Upper lobe of right lung (tissue), 1 donor: ENCODE results near the gene GARRE1. TPM values are rescaled to one million over a fixed set of nuclear protein-coding genes. Genes with fewer than 3 reads are reported as not detected.

ENCODE experiments used
- ATAC-seq: fragments of 200-7000 bp; cut with Tn5 transposase; one replicate; pipeline ENCODE4 v1.9.1; 2020; ENCODE audit warnings: mild to moderate bottlenecking, moderate library complexity
- DNase-seq: peaks from one replicate; pipeline ENCODE4 v3.0.0-alpha.2; 2020
- H3K27ac ChIP-seq: fragments of 200-600 bp; one replicate; pipeline ENCODE4 v1.8.0; 2022
- H3K27me3 ChIP-seq: fragments of 200-600 bp; one replicate; pipeline ENCODE4 v1.8.0; 2022; ENCODE audit warnings: mild to moderate bottlenecking
- H3K36me3 ChIP-seq: fragments of 200-600 bp; one replicate; pipeline ENCODE4 v1.8.0; 2022
- H3K4me1 ChIP-seq: fragments of 200-600 bp; one replicate; pipeline ENCODE4 v1.8.0; 2022
- H3K4me3 ChIP-seq: fragments of 200-600 bp; one replicate; pipeline ENCODE4 v1.8.0; 2022; ENCODE audit warnings: mild to moderate bottlenecking
- H3K9me3 ChIP-seq: fragments of 200-600 bp; one replicate; pipeline ENCODE4 v1.8.0; 2022
- CTCF ChIP-seq: fragments of 200-600 bp; IDR thresholded peaks from one replicate; pipeline ENCODE4 v1.8.0; 2022; ENCODE audit warnings: antibody characterized with exemption
- intact Hi-C: fragments of 100-400 bp; cut with DNase I; formaldehyde crosslinking; loops from one replicate; pipeline ENCODE4 v1.11.0; 2022
- total RNA-seq: library from RNA; stranded (reverse); fragmentation: NEBNext Ultra II Directional; extraction: Animal tissue kit (Norgen Biotek cat#: 25700); gene quantifications from one replicate; pipeline ENCODE4 v1.2.1, GENCODE V29; 2021
- donor health status: DM: no; HTN: yes; CAD: no; lungs with severe emphysema.

GARRE1 gene
- total RNA-seq, 1 donor from 2014 or later = 41.3 TPM

DNA sequence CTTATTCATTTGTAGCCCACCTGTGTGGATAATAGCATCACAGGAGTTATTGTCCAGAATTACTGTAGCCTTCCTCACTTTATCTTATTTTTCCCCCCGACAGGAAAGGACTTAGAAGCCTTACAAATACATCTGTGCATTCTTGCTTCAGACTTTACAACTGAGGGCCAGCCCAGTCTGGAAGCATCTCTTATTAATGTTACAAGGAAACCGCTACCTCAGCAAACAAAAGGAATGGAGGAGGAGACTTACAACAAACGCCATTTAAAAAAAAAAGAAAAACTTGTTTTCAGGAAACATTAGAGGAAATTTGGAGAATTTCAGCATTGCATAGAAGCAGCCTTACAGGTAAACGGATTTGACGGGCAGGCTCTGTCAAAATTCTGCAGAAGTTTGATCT is 45.2 kb downstream of the GARRE1 start:
- no peak overlapping the region for H3K4me3 ChIP-seq
- no peak for TF ChIP-seq CTCF
- H3K27me3 ChIP-seq = no peaks in the 10 kb centered on the region
- H3K4me1 ChIP-seq = no peaks in the 10 kb centered on the region
- DNase-seq (no peak), ATAC-seq (no peak)
- intact Hi-C loops = no loop called here
- H3K27ac ChIP-seq = no peak overlapping the region
- no peaks in the 10 kb centered on the region for H3K9me3 ChIP-seq
- peaks cover 33% of the 10 kb centered on the region for H3K36me3 ChIP-seq

DNA sequence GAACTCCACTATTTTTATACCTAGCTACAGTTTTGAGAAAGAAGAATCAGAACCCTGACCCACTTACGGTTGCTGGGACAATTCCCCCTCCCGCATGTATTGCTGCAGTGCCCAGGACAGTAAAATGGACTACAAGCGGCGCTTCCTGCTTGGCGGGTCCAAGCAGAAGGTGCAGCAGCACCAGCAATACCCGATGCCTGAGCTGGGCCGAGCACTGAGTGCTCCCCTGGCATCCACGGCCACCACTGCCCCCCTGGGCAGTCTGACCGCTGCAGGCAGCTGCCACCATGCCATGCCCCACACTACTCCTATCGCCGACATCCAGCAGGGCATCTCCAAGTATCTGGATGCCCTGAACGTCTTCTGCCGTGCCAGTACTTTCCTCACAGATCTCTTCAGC is 46.0 kb downstream of the GARRE1 start:
- TF ChIP-seq CTCF = no peak
- intact Hi-C loops = no loop called here
- H3K9me3 ChIP-seq = no peaks in the 10 kb centered on the region
- peaks cover 33% of the 10 kb centered on the region for H3K36me3 ChIP-seq
- H3K27me3 ChIP-seq = no peaks in the 10 kb centered on the region
- ATAC-seq (no peak), DNase-seq (no peak)
- H3K4me1 ChIP-seq = no peaks in the 10 kb centered on the region
- no peak overlapping the region for H3K4me3 ChIP-seq
- H3K27ac ChIP-seq = no peak overlapping the region

GRCh38 chr19:34300962-34301361 is 46.6 kb downstream of the GARRE1 start:
- peaks cover 33% of the 10 kb centered on the region for H3K36me3 ChIP-seq
- H3K4me3 ChIP-seq = no peak overlapping the region
- H3K9me3 ChIP-seq = no peaks in the 10 kb centered on the region
- no peak for TF ChIP-seq CTCF
- no peaks in the 10 kb centered on the region for H3K27me3 ChIP-seq
- H3K27ac ChIP-seq = no peak overlapping the region
- no peak for ATAC-seq
- DNase-seq = no peak
- intact Hi-C loops = no loop called here
- H3K4me1 ChIP-seq = peaks cover 1% of the 10 kb centered on the region

Other genes starting within 250 kb of the GARRE1 start
- 92.8 TPM for gene LSM14A, start 82.0 kb upstream of the GARRE1 start, total RNA-seq
- gene GPI, start 110.6 kb downstream of the GARRE1 start, total RNA-seq = 144 TPM
- 7.4 TPM for gene PDCD2L, start 149.8 kb downstream of the GARRE1 start, total RNA-seq
- 83.3 TPM for gene UBA2, start 173.8 kb downstream of the GARRE1 start, total RNA-seq
- gene WTIP, start 227.2 kb downstream of the GARRE1 start, total RNA-seq = 37.1 TPM